SK-N-SH (cell line): ENCODE data around the gene SGTB.

Source experiments
- EP300 ChIP-seq, 2 experiments: IDR thresholded peaks; 2 replicates each; pipeline versions ENCODE4 v1.4.0 to v1.6.1; 2012; ENCODE audit warnings: borderline replicate concordance in 1 of 2, low read depth in 1 of 2, low read length in 1 of 2
- FOSL2 ChIP-seq: IDR thresholded peaks from 2 replicates; pipeline ENCODE4 v1.4.0; 2012; ENCODE audit warnings: low read depth, mild to moderate bottlenecking, moderate library complexity, borderline replicate concordance
- FOXJ3 ChIP-seq: sonication (generic); formaldehyde crosslinking; IDR thresholded peaks from 2 replicates; pipeline ENCODE4 v1.5.1; 2020; ENCODE audit warnings: mild to moderate bottlenecking, missing genetic modification reagents
- JUND ChIP-seq: IDR thresholded peaks from 2 replicates; pipeline ENCODE4 v1.4.0; 2012
- POLR2AphosphoS5 ChIP-seq: IDR thresholded peaks from 2 replicates; pipeline ENCODE4 v1.6.1; 2012; ENCODE audit warnings: low read depth, low read length
- RFX5 ChIP-seq: IDR thresholded peaks from 2 replicates; pipeline ENCODE4 v1.6.1; 2012; ENCODE audit warnings: mild to moderate bottlenecking, improper control_type of control experiment, low read length
- TCF12 ChIP-seq: IDR thresholded peaks from 2 replicates; pipeline ENCODE4 v1.4.0; 2012
- TEAD4 ChIP-seq: IDR thresholded peaks from 2 replicates; pipeline ENCODE4 v1.4.0; 2012; ENCODE audit warnings: mild to moderate bottlenecking, borderline replicate concordance; ENCODE audit not compliant: insufficient read depth
- YY1 ChIP-seq: IDR thresholded peaks from 2 replicates; pipeline ENCODE4 v1.4.0; 2012; ENCODE audit warnings: low read depth, mild to moderate bottlenecking
- TF ChIP-seq, protein P1 (sequence below): fragments of 200-600 bp; sonication (generic); IDR thresholded peaks from 2 replicates; pipeline ENCODE4 v1.6.1; 2017; ENCODE audit warnings: antibody characterized with exemption, mild to moderate bottlenecking, moderate library complexity
- TF ChIP-seq, protein P2 (sequence below): fragments of 150-350 bp; IDR thresholded peaks from 2 replicates; pipeline ENCODE4 v1.6.1; 2017; ENCODE audit warnings: antibody characterized with exemption, low read length, low read depth, borderline replicate concordance
- TF ChIP-seq, protein P3 (sequence below): IDR thresholded peaks from 2 replicates; pipeline ENCODE4 v1.6.1; 2012; ENCODE audit warnings: mild to moderate bottlenecking, low read depth, low read length, moderate library complexity

DNA sequence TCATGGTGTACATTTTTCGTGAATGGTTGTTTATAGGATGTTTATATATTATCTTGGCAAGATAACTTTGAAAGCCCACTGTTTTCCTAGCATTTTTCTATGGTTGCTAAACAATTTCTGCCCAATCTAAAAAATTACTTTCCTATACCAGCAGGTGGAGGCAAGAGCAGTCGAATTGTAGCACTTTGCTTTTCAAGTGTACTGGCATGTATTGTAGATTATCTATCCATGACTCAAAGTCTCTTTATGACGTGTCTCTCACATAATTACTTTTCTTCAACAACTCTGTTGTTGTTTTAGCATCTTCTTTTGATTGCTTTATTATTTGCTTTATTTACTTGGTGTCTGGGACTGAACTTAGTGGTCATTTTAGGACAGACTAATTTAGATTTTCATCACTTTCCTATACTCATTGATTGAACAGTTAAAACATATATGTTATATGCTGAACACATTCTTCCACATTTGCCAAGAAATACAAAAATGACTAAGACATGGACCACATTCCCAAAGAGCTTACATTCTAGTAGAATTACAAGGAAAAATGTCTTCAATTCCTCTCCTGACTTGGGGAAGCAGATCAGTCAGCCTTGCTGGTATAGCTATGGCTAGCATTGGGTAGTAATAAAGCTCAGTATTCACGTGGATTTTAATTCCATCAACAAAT lies 20.8 kb upstream of the SGTB start:
- TF ChIP-seq, protein P1, sequence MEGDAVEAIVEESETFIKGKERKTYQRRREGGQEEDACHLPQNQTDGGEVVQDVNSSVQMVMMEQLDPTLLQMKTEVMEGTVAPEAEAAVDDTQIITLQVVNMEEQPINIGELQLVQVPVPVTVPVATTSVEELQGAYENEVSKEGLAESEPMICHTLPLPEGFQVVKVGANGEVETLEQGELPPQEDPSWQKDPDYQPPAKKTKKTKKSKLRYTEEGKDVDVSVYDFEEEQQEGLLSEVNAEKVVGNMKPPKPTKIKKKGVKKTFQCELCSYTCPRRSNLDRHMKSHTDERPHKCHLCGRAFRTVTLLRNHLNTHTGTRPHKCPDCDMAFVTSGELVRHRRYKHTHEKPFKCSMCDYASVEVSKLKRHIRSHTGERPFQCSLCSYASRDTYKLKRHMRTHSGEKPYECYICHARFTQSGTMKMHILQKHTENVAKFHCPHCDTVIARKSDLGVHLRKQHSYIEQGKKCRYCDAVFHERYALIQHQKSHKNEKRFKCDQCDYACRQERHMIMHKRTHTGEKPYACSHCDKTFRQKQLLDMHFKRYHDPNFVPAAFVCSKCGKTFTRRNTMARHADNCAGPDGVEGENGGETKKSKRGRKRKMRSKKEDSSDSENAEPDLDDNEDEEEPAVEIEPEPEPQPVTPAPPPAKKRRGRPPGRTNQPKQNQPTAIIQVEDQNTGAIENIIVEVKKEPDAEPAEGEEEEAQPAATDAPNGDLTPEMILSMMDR: peak; percentile 84
- TF ChIP-seq YY1 (no peak), EP300 (IDR thresholded peaks at IDR 0.05; ENCODE audit: borderline replicate concordance in 1 of 2, low read depth in 1 of 2, low read length in 1 of 2) (no peak), TCF12 (no peak), TEAD4 (no peak), FOSL2 (peak; percentile 39; the same call in 1 of the 2 replicates), JUND (no peak), RFX5 (no peak), FOXJ3 (CRISPR knock-in tag) (no peak), POLR2AphosphoS5 (no peak)
- TF ChIP-seq, protein P2, sequence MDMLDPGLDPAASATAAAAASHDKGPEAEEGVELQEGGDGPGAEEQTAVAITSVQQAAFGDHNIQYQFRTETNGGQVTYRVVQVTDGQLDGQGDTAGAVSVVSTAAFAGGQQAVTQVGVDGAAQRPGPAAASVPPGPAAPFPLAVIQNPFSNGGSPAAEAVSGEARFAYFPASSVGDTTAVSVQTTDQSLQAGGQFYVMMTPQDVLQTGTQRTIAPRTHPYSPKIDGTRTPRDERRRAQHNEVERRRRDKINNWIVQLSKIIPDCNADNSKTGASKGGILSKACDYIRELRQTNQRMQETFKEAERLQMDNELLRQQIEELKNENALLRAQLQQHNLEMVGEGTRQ: no peak
- TF ChIP-seq, protein P3, sequence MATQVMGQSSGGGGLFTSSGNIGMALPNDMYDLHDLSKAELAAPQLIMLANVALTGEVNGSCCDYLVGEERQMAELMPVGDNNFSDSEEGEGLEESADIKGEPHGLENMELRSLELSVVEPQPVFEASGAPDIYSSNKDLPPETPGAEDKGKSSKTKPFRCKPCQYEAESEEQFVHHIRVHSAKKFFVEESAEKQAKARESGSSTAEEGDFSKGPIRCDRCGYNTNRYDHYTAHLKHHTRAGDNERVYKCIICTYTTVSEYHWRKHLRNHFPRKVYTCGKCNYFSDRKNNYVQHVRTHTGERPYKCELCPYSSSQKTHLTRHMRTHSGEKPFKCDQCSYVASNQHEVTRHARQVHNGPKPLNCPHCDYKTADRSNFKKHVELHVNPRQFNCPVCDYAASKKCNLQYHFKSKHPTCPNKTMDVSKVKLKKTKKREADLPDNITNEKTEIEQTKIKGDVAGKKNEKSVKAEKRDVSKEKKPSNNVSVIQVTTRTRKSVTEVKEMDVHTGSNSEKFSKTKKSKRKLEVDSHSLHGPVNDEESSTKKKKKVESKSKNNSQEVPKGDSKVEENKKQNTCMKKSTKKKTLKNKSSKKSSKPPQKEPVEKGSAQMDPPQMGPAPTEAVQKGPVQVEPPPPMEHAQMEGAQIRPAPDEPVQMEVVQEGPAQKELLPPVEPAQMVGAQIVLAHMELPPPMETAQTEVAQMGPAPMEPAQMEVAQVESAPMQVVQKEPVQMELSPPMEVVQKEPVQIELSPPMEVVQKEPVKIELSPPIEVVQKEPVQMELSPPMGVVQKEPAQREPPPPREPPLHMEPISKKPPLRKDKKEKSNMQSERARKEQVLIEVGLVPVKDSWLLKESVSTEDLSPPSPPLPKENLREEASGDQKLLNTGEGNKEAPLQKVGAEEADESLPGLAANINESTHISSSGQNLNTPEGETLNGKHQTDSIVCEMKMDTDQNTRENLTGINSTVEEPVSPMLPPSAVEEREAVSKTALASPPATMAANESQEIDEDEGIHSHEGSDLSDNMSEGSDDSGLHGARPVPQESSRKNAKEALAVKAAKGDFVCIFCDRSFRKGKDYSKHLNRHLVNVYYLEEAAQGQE: no peak
